MM.1S (cell line): ENCODE results near the gene APOBEC3H.

ENCODE experiments used
- DNase-seq: peaks from one replicate; pipeline ENCODE4 v3.0.0-alpha.2; 2015
- H2AFZ ChIP-seq: fragments of 300-600 bp; sonication (generic); 2 replicates; pipeline ENCODE4 v1.6.0; 2016; ENCODE audit warnings: antibody characterized with exemption, low read length
- H3F3A ChIP-seq: fragments of 300-600 bp; sonication (generic); 2 replicates; pipeline ENCODE4 v1.6.1; 2016; ENCODE audit warnings: mild to moderate bottlenecking, antibody characterized with exemption, low read length, moderate library complexity, mixed read lengths; ENCODE audit not compliant: insufficient read depth
- H3K27ac ChIP-seq: fragments of 300-600 bp; sonication (generic); 2 replicates; pipeline ENCODE4 v1.5.1; 2016; ENCODE audit warnings: mild to moderate bottlenecking, low read length
- H3K27me3 ChIP-seq: fragments of 300-600 bp; sonication (generic); replicated peaks from 2 replicates; pipeline ENCODE4 v1.6.0; 2016; ENCODE audit warnings: low read length; ENCODE audit not compliant: insufficient read depth
- H3K36me3 ChIP-seq: fragments of 300-600 bp; sonication (generic); replicated peaks from 2 replicates; pipeline ENCODE4 v1.6.1; 2016; ENCODE audit warnings: mild to moderate bottlenecking, low read length, mixed read lengths; ENCODE audit not compliant: insufficient read depth
- H3K4me1 ChIP-seq: fragments of 300-600 bp; sonication (generic); 2 replicates; pipeline ENCODE4 v1.6.1; 2016; ENCODE audit warnings: low read length, mixed read lengths
- H3K4me2 ChIP-seq: fragments of 300-600 bp; sonication (generic); 2 replicates; pipeline ENCODE4 v1.6.0; 2016; ENCODE audit warnings: low read depth, low read length
- H3K4me3 ChIP-seq: fragments of 300-600 bp; sonication (generic); 2 replicates; pipeline ENCODE4 v1.5.1; 2016; ENCODE audit warnings: low read length, mixed read lengths
- H3K79me2 ChIP-seq: fragments of 300-600 bp; sonication (generic); 2 replicates; pipeline ENCODE4 v1.6.1; 2016; ENCODE audit warnings: mixed run types, low read length, mixed read lengths
- H3K9ac ChIP-seq: fragments of 300-600 bp; sonication (generic); 2 replicates; pipeline ENCODE4 v1.6.1; 2016; ENCODE audit warnings: low read length, mixed read lengths
- H3K9me2 ChIP-seq: fragments of 300-600 bp; sonication (generic); replicated peaks from 2 replicates; pipeline ENCODE4 v1.6.1; 2016; ENCODE audit warnings: mild to moderate bottlenecking, low read length, mixed read lengths; ENCODE audit not compliant: insufficient read depth
- H3K9me3 ChIP-seq: fragments of 300-600 bp; sonication (generic); replicated peaks from 2 replicates; pipeline ENCODE4 v1.6.1; 2016; ENCODE audit warnings: mild to moderate bottlenecking, low read length, mixed read lengths; ENCODE audit not compliant: insufficient read depth
- H4K20me1 ChIP-seq: fragments of 300-600 bp; sonication (generic); 2 replicates; pipeline ENCODE4 v1.6.1; 2016; ENCODE audit warnings: mild to moderate bottlenecking, low read length, moderate library complexity, mixed read lengths; ENCODE audit not compliant: insufficient read depth
- CTCF ChIP-seq: fragments of 300-600 bp; sonication (generic); IDR thresholded peaks from 2 replicates; pipeline ENCODE4 v1.5.1; 2016; ENCODE audit warnings: antibody characterized with exemption, low read length, mixed read lengths
- EZH2 ChIP-seq: fragments of 300-600 bp; sonication (generic); optimal IDR thresholded peaks from 2 replicates; pipeline ENCODE3; 2017; ENCODE audit warnings: low read depth, mild to moderate bottlenecking, antibody characterized with exemption, low read length, mixed read lengths
- EZH2phosphoT487 ChIP-seq: fragments of 300-600 bp; sonication (generic); IDR thresholded peaks from 2 replicates; pipeline ENCODE4 v1.6.1; 2018; ENCODE audit warnings: antibody characterized with exemption, low read length

Gene APOBEC3H

GRCh38 chr22:39115977-39116621 lies 19.1 kb downstream of the APOBEC3H start:
- peak overlapping the region; percentile 55 for H3K4me2 ChIP-seq
- H3K4me1 ChIP-seq, result peaks cover 45% of the 10 kb centered on the region
- TF ChIP-seq EZH2phosphoT487 (no peak), CTCF (no peak), EZH2 (no peak)

GRCh38 chr22:39117585-39118191 lies 20.6 kb downstream of the APOBEC3H start:
- Histone ChIP-seq H3K27me3 (no peaks in the 10 kb centered on the region), H3F3A (peaks cover 31% of the 10 kb centered on the region), H2AFZ (peak overlapping the region; percentile 58), H3K27ac (peak overlapping the region; percentile 28; the same call in 1 of the 2 replicates), H3K79me2 (no peaks in the 10 kb centered on the region), H3K4me1 (peaks cover 43% of the 10 kb centered on the region), H4K20me1 (no peaks in the 10 kb centered on the region), H3K4me3 (peak overlapping the region; percentile 12; the same call in 1 of the 2 replicates), H3K4me2 (peak overlapping the region; percentile 47), H3K9ac (peak overlapping the region; percentile 2; the same call in 1 of the 2 replicates), H3K9me3 (no peaks in the 10 kb centered on the region), H3K36me3 (no peaks in the 10 kb centered on the region), H3K9me2 (no peaks in the 10 kb centered on the region)
- TF ChIP-seq EZH2, result no peak
- TF ChIP-seq CTCF, result peak; percentile 78
- peak; percentile 79 for DNase-seq

More at GRCh38 chr22:39115977-39116621, 19.1 kb downstream of the APOBEC3H start:
- no peaks in the 10 kb centered on the region for H3K27me3 ChIP-seq
- no peak overlapping the region for H2AFZ ChIP-seq
- H3K79me2 ChIP-seq, result no peaks in the 10 kb centered on the region
- H3F3A ChIP-seq, result peaks cover 31% of the 10 kb centered on the region
- H4K20me1 ChIP-seq, result no peaks in the 10 kb centered on the region
- H3K9ac ChIP-seq, result no peak overlapping the region
- H3K36me3 ChIP-seq, result no peaks in the 10 kb centered on the region
- H3K27ac ChIP-seq, result peak overlapping the region; percentile 81; the same call in 1 of the 2 replicates
- no peaks in the 10 kb centered on the region for H3K9me2 ChIP-seq
- no peaks in the 10 kb centered on the region for H3K9me3 ChIP-seq
- no peak overlapping the region for H3K4me3 ChIP-seq
- DNase-seq, result no peak

- Histone ChIP-seq H3K79me2 (no peaks in the 10 kb centered on the region), H2AFZ (no peak overlapping the region), H3K27ac (no peak overlapping the region), H3F3A (peaks cover 10% of the 10 kb centered on the region), H3K36me3 (no peaks in the 10 kb centered on the region), H3K4me1 (peaks cover 18% of the 10 kb centered on the region), H3K9me2 (no peaks in the 10 kb centered on the region), H3K9me3 (no peaks in the 10 kb centered on the region), H3K9ac (no peak overlapping the region), H3K4me3 (no peak overlapping the region), H3K4me2 (no peak overlapping the region), H4K20me1 (no peaks in the 10 kb centered on the region), H3K27me3 (no peaks in the 10 kb centered on the region)
- DNase-seq, result no peak
- TF ChIP-seq EZH2 (no peak), CTCF (no peak), EZH2phosphoT487 (no peak)
Measured at GRCh38 chr22:39120983-39121382, 23.9 kb downstream of the APOBEC3H start.
